ENCODE data around the gene LPCAT1.

LPCAT1 gene

DNA sequence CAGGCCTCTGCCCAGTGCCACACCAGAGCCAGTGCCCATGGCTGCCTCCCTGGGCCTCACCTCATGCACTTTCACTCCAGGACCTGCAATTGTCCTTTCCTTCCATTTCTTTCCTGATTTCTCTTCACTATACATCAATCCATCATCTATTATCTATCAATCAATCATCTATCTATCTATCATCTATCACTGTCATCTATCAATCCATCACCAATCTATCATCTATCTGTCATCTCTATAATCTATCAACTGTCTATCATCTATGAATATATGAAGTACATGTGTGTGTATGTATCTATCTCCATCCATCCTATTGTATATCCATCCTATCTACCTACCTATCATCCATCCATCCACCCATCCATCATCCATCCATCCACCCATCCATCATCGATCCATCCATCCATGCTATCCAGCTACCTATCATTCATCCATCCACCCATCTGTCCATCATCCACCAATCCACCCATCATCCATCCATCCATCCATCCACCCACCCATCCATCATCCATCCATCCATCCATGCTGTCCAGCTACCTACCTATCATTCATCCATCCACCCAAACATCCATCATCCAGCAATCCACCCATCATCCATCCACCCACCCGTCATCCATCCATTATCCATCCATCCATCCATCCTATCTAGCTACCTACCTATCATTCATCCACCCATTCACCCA, 105.4 kb downstream of the LPCAT1 start:
- TF ChIP-seq, protein P1, sequence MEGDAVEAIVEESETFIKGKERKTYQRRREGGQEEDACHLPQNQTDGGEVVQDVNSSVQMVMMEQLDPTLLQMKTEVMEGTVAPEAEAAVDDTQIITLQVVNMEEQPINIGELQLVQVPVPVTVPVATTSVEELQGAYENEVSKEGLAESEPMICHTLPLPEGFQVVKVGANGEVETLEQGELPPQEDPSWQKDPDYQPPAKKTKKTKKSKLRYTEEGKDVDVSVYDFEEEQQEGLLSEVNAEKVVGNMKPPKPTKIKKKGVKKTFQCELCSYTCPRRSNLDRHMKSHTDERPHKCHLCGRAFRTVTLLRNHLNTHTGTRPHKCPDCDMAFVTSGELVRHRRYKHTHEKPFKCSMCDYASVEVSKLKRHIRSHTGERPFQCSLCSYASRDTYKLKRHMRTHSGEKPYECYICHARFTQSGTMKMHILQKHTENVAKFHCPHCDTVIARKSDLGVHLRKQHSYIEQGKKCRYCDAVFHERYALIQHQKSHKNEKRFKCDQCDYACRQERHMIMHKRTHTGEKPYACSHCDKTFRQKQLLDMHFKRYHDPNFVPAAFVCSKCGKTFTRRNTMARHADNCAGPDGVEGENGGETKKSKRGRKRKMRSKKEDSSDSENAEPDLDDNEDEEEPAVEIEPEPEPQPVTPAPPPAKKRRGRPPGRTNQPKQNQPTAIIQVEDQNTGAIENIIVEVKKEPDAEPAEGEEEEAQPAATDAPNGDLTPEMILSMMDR (conservative IDR thresholded peaks at IDR 0.05; ENCODE audit: low read depth, low read length) = no peak
- H3K79me2 ChIP-seq (ENCODE audit: insufficient read depth, low read depth) = no peaks in the 10 kb centered on the region
- no peak overlapping the region for H3K9ac ChIP-seq
- no peak overlapping the region for H2AFZ ChIP-seq (ENCODE audit: low read depth)
- no peaks in the 10 kb centered on the region for H3K4me1 ChIP-seq (ENCODE audit: low read depth, poor library complexity, severe bottlenecking)
- H3K27ac ChIP-seq = no peak overlapping the region
- H3K4me3 ChIP-seq (IDR thresholded peaks at IDR 0.05; ENCODE audit: insufficient read depth, low read depth, low read length) = no peak overlapping the region
- H3K27me3 ChIP-seq (ENCODE audit: insufficient read depth, low read depth) = peaks cover 34% of the 10 kb centered on the region
- no peaks in the 10 kb centered on the region for H3K36me3 ChIP-seq (ENCODE audit: insufficient read depth)
- no peak overlapping the region for H3K4me2 ChIP-seq
- no peaks in the 10 kb centered on the region for H4K20me1 ChIP-seq (ENCODE audit: insufficient read depth)

DNA sequence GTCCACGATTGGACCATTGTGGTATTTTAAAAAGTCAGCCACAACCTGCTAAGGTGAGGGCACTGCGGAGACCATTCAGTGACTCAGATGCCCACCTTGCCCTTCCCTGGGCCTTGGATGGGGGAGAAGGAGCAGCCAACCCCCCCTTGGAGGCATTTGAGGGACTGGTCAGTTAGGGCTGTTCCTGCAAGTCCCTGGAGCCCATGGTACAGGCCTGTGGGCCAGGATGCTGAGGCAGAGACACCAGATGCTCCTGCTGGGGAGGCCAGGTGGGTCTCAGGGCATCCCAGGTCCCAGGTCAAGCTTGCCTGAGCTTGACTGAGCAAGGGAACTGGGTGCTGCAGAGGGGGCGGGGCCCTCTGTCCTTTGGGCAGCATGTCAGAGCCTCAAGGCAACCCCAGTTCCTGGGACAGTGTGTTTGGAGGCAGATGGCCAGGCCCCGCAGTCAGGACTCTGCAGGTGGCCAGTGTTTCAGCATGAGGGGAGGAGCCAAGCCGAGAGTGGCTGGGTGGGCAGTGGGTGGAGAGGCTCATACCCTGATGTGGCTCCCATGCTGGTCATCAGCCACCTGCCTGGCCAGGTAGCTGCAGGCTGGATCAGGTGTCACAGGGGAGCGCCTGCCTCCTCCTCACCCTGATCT, 106.1 kb downstream of the LPCAT1 start:
- H3K27me3 ChIP-seq (ENCODE audit: insufficient read depth, low read depth) = peaks cover 41% of the 10 kb centered on the region
- no peak overlapping the region for H2AFZ ChIP-seq (ENCODE audit: low read depth)
- no peaks in the 10 kb centered on the region for H4K20me1 ChIP-seq (ENCODE audit: insufficient read depth)
- no peaks in the 10 kb centered on the region for H3K79me2 ChIP-seq (ENCODE audit: insufficient read depth, low read depth)
- no peaks in the 10 kb centered on the region for H3K36me3 ChIP-seq (ENCODE audit: insufficient read depth)
- H3K4me2 ChIP-seq = no peak overlapping the region
- H3K4me1 ChIP-seq (ENCODE audit: low read depth, poor library complexity, severe bottlenecking) = no peaks in the 10 kb centered on the region
- TF ChIP-seq, protein P1 (conservative IDR thresholded peaks at IDR 0.05; ENCODE audit: low read depth, low read length) = no peak
- H3K4me3 ChIP-seq (IDR thresholded peaks at IDR 0.05; ENCODE audit: insufficient read depth, low read depth, low read length) = no peak overlapping the region
- H3K9ac ChIP-seq = no peak overlapping the region
- no peak overlapping the region for H3K27ac ChIP-seq

DNA sequence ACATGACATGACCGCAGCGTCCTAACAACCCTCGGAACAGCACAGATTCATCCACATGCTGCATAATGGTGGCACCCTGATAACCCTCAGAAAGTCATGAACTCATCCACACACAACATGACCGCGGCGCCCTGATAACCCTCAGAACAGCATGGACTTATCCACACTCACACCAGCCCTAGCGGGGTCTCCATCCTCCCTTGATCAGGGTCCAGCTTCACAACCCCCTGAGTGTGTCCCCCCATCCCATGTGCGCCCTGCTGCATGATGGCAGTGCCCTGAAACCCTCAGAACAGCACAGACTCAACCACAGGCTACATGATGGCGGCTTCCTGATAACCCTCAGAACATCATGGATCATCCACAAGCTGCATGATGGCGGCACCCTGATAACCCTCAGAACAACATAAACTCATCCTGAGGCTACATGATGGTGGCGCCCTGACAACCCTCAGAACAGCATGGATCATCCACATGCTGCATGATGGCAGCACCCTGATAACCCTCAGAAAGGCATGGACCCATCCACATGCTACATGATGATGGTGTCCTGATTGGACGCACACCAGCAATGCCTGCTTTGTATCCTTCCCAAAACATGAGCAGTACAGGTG, 106.8 kb downstream of the LPCAT1 start:
- Histone ChIP-seq H3K4me3 (IDR thresholded peaks at IDR 0.05; ENCODE audit: insufficient read depth, low read depth, low read length) (no peak overlapping the region), H3K27me3 (ENCODE audit: insufficient read depth, low read depth) (peaks cover 48% of the 10 kb centered on the region), H4K20me1 (ENCODE audit: insufficient read depth) (no peaks in the 10 kb centered on the region), H3K9ac (no peak overlapping the region), H3K36me3 (ENCODE audit: insufficient read depth) (no peaks in the 10 kb centered on the region), H3K4me2 (no peak overlapping the region), H3K4me1 (ENCODE audit: low read depth, poor library complexity, severe bottlenecking) (no peaks in the 10 kb centered on the region), H2AFZ (ENCODE audit: low read depth) (no peak overlapping the region), H3K27ac (no peak overlapping the region), H3K79me2 (ENCODE audit: insufficient read depth, low read depth) (no peaks in the 10 kb centered on the region)
- TF ChIP-seq, protein P1 (conservative IDR thresholded peaks at IDR 0.05; ENCODE audit: low read depth, low read length) = no peak

DNA sequence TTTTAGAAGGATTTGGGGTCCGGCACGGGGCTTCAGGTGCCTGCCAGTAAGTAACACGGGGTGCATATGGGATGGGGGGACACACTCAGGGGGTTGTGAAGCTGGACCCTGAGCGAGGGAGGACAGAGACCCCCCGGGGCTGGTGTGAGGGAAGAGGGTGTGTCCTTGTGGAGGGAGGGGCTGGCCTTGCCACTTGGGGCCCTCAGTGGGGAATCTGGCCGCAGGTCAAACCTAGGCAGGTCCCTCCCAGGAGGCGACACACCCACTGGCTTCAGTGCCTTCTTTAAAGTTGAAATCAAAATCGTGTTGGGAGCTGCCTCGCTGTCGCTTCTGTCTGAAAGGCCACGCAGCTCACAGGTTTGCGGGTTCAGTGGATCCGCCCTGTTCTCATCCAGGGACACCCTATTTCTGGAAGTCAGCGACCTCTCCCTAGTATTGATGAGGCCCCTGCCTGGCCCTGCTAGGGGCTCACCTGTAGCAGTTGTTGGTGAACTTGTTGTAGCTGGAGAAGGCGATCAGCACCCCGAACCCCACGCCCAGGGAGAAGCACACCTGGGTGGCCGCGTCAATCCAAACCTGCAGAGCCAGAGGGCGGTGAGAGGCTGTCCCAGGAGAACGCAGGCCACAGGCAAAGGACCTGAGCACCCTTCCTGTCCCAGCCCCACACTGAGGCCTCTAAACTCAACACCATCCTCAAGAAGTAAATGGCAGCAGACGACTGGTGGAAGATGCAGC, 108.0 kb downstream of the LPCAT1 start:
- TF ChIP-seq, protein P1 (conservative IDR thresholded peaks at IDR 0.05; ENCODE audit: low read depth, low read length) = no peak
- Histone ChIP-seq H4K20me1 (ENCODE audit: insufficient read depth) (no peaks in the 10 kb centered on the region), H3K4me2 (no peak overlapping the region)

More for the DNA sequence above, 108.0 kb downstream of the LPCAT1 start:
- Histone ChIP-seq H3K27ac (no peak overlapping the region), H3K4me3 (IDR thresholded peaks at IDR 0.05; ENCODE audit: insufficient read depth, low read depth, low read length) (no peak overlapping the region), H3K4me1 (ENCODE audit: low read depth, poor library complexity, severe bottlenecking) (no peaks in the 10 kb centered on the region), H3K79me2 (ENCODE audit: insufficient read depth, low read depth) (no peaks in the 10 kb centered on the region), H3K9ac (no peak overlapping the region), H2AFZ (ENCODE audit: low read depth) (no peak overlapping the region), H3K27me3 (ENCODE audit: insufficient read depth, low read depth) (peaks cover 57% of the 10 kb centered on the region), H3K36me3 (ENCODE audit: insufficient read depth) (no peaks in the 10 kb centered on the region)

Data from KMS-11 (cell line).